Fibroblast of villous mesenchyme (primary cell): ENCODE measurements around the gene CD160. TPM values are rescaled to one million over a fixed set of nuclear protein-coding genes. Genes with fewer than 3 reads are reported as not detected.
"Not testable (repeated sequence)": the region's sequence is repeated elsewhere in the genome, so short reads cannot be mapped to it uniquely, and the experiment has no call there.

Source experiments
- DNase-seq: peaks from one replicate; pipeline ENCODE4 v3.0.0-alpha.2; 2010; ENCODE audit warnings: low read depth
- H3K4me3 ChIP-seq: 2 replicates; pipeline ENCODE4 v1.5.1; 2011; ENCODE audit warnings: low read depth, mild to moderate bottlenecking, low read length
- total RNA-seq: library from RNA; depleted of rRNA; stranded (reverse); fragments of >200 nt; gene quantifications from 2 replicates; pipeline ENCODE4 v1.2.3, GENCODE V29; 2012
- TF ChIP-seq, protein P1 (sequence below): IDR thresholded peaks from 2 replicates; pipeline ENCODE4 v1.5.1; 2012; ENCODE audit warnings: low read depth, mild to moderate bottlenecking, low read length; ENCODE audit not compliant: insufficient read depth

CD160 gene
- total RNA-seq, 1 donor, result under 0.01 TPM

DNA sequence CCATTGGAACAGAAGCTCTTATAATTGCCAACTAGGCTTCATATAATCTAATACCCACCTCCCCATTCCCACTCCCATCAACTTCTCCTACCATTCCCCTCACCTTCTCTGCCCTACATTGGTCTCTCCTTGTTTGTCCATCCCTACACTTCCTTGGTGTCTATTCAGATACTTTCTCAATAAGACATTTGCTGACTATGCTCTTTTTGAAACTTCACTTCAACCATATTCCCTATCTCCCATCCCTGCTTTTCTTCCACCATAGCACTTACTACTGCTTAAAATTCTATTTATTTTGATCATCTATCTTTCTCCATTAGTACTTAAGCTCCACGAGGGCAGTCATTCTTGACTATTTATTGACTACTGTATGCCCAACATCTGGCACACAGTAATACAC lies 40.4 kb downstream of the CD160 start:
- no peak overlapping the region for H3K4me3 ChIP-seq
- no peak for DNase-seq
- TF ChIP-seq, protein P1, sequence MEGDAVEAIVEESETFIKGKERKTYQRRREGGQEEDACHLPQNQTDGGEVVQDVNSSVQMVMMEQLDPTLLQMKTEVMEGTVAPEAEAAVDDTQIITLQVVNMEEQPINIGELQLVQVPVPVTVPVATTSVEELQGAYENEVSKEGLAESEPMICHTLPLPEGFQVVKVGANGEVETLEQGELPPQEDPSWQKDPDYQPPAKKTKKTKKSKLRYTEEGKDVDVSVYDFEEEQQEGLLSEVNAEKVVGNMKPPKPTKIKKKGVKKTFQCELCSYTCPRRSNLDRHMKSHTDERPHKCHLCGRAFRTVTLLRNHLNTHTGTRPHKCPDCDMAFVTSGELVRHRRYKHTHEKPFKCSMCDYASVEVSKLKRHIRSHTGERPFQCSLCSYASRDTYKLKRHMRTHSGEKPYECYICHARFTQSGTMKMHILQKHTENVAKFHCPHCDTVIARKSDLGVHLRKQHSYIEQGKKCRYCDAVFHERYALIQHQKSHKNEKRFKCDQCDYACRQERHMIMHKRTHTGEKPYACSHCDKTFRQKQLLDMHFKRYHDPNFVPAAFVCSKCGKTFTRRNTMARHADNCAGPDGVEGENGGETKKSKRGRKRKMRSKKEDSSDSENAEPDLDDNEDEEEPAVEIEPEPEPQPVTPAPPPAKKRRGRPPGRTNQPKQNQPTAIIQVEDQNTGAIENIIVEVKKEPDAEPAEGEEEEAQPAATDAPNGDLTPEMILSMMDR, result no peak

DNA sequence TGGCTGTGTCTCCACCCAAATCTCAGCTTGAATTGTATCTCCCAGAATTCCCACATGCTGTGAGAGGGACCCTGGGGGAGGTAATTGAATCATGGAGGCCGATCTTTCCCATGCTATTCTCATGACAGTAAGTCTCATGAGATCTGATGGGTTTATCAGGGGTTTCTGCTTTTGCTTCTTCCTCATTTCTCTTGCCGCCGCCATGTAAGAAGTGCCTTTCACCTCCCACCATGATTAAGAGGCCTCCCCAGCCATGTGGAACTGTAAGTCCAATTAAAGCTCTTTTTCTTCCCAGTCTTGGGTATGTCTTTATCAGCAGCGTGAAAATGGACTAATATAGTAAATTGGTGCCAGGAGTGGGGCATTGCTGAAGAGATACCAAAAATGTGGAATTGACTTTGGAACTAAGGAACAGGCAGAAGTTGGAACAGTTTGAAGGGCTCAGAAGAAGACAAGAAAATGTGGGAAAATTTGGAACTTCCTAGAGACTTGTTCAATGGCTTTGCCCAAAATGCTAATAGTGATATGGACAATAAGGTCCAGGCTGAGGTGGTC lies 41.2 kb downstream of the CD160 start:
- not testable (repeated sequence) for H3K4me3 ChIP-seq, DNase-seq

DNA sequence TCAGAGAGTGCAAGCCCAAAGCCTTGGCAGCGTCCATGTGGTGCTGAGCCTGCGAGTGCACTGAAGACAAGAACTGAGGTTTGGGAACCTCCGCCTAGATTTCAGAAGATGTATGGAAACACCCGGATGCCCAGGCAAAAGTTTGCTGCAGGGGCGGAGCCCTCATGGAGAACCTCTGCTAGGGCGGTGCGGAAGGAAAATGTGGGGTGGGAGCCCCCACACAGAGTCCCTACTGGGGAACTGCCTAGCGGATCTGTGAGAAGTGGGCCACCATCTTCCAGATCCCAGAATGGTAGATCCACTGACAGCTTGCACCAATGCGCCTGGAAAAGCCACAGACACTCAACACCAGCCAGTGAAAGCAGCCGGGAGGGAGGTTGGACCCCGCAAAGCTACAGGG lies 42.2 kb downstream of the CD160 start:
- DNase-seq, result not testable (repeated sequence)

DNA sequence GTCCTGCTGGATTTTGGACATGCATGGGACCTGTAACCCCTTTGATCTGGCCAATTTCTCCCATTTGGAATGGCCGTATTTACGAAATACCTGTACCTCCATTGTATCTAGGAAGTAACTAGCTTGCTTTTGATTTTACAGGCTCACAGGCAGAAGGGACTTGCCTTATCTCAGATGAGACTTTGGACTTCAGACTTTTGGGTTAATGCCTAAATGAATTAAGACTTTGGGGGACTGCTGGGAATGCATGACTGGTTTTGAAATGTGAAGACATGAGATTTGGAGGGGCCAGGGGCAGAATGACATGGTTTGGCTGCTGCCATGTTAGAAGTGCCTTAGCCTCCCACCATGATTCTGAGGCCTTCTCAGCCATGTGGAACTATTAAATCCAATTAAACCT lies 42.7 kb downstream of the CD160 start:
- not testable (repeated sequence) for H3K4me3 ChIP-seq

More for the DNA sequence above, 42.2 kb downstream of the CD160 start:
- H3K4me3 ChIP-seq, result not testable (repeated sequence)

DNA sequence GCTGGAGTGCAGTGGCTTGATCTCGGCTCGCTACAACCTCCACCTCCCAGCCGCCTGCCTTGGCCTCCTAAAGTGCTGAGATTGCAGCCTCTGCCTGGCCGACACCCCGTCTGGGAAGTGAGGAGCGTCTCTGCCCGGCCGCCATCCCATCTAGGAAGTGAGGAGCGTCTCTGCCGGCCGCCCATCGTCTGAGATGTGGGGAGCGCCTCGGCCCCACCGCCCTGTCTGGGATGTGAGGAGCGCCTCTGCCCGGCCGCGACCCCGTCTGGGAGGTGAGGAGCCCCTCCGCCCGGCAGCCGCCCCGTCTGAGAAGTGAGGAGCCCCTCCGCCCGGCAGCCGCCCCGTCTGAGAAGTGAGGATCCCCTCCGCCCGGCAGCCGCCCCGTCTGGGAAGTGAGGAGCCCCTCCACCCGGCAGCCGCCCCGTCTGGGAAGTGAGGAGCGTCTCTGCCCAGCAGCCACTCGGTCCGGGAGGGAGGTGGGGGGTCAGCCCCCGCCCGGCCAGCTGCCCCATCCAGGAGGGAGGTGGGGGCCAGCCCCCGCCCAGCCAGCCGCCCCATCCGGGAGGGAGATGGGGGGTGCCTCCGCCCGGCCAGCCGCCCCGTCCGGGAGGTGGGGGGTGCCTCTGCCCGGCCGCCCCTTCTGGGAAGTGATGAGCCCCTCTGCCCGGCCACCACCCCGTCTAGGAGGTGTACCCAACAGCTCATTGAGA lies 45.1 kb downstream of the CD160 start:
- H3K4me3 ChIP-seq, DNase-seq: not testable (repeated sequence)

More for the DNA sequence above, 42.7 kb downstream of the CD160 start:
- not testable (repeated sequence) for DNase-seq

DNA sequence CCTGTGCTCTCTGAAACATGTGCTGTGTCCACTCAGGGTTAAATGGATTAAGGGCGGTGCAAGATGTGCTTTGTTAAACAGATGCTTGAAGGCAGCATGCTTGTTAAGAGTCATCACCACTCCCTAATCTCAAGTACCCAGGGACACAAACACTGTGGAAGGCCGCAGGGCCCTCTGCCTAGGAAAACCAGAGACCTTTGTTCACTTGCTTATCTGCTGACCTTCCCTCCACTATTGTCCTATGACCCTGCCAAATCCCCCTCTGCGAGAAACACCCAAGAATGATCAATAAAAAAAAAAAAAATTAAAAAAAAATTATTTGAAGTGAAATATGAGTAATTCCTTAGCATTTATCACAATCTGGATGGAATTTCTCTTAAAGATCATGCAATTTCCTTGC lies 45.8 kb downstream of the CD160 start:
- not testable (repeated sequence) for DNase-seq, H3K4me3 ChIP-seq

DNA sequence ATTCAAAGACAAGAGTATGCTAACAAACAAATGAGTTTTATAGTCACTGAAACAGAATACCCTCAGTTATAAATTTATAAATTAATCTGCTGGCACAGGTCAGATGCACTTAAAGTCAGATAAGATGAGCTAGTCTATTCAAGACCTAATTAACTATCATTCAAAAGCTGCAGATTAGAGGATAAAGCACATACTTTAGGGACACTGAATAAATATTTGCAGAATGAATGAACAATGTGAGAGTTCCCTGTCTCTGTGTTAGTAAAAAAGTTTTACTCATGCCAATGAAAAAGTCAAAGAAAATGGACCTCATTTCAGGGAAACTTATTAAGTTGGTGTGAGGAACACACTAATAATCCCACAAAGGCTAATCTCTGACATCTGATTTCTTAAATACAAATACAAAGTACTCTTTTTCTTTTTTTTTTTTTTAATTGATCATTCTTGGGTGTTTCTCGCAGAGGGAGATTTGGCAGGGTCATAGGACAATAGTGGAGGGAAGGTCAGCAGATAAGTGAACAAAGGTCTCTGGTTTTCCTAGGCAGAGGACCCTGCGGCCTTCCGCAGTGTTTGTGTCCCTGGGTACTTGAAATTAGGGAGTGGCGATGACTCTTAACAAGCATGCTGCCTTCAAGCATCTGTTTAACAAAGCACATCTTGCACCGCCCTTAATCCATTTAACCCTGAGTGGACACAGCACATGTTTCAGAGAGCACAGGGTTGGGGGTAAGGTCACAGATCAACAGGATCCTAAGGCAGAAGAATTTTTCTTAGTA lies 46.5 kb downstream of the CD160 start:
- H3K4me3 ChIP-seq, DNase-seq: not testable (repeated sequence)

DNA sequence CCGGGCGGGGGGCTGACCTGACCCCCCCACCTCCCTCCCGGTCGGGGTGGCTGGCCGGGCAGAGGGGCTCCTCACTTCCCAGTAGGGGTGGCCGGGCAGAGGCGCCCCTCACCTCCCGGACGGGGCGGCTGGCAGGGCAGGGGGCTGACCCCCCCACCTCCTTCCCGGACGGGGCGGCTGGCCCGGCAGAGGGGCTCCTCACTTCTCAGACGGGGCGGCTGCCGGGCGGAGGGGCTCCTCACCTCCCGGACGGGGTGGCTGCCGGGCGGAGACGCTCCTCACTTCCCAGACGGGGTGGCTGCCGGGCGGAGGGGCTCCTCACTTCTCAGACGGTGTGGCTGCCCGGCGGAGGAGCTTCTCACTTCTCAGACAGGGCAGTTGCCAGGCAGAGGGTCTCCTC lies 47.6 kb downstream of the CD160 start:
- DNase-seq, H3K4me3 ChIP-seq: not testable (repeated sequence)

DNA sequence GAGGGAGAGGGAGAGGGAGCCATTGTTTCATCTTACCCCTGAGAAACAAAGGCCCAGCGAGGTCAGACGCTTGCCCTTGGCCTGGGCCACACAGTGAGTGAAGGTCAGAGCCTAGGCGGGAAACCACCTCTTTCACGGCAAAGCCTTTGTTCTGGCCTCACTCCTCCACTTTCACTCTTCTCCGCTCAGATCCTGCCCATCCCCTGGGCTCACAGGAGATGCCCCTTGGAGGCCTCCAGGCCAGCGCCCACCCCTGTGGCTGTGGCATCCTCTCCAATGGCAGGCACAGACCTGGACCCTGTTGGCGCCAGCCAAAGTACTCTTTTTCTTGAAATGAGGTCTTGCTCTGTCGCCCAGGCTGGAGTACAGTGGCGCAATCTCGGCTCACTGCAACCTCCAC lies 48.7 kb downstream of the CD160 start:
- H3K4me3 ChIP-seq, DNase-seq: not testable (repeated sequence)

DNA sequence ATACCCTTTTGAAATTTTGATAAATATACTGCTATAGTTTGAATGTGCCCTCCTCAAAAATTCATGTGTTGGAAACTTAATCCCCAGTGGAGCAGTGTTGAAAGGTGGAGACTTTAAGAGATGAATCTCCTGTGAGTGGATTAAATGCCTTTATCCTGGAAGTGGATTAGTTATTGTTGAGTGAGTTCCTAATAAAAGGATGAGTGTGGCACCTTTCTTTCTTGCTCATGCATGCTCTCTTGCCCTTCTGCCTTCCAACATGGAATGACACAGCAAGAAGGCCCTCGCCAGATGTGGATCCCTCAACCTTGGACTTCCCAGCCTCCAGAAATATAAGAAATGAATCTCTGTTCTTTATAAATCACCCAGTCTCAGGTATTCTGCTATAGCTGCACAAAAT lies 51.8 kb downstream of the CD160 start:
- TF ChIP-seq, protein P1, result no peak
- no peak for DNase-seq
- H3K4me3 ChIP-seq, result no peak overlapping the region

DNA sequence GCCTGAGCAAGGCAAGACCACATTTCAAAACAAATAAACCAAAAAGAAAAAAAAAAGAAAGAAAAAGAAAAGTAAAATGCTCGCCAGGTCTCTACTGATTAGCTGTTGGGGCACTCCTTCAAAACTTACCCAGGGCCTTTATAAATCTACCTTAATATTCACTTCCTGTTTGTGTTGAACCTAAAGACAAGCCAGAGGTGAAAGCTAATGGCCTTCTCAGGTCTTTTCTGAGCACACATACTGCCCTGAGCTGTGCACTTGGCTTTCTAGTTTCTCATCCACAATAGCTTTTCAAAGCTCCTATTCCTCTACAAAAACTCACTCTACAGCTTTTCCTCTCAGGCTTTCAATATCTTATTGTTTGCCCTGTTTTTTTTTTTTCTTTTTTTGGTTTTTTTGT lies 54.1 kb downstream of the CD160 start:
- H3K4me3 ChIP-seq, result no peak overlapping the region
- DNase-seq, result no peak
- TF ChIP-seq, protein P1, result no peak
